Embryonic facial prominence (tissue), 1 donor: ENCODE measurements around the gene SGSH.
"Not testable (repeated sequence)": the region's sequence is repeated elsewhere in the genome, so short reads cannot be mapped to it uniquely, and the experiment has no call there.

Experiments used
- DNase-seq: peaks from one replicate; pipeline ENCODE4 v3.0.0-alpha.2; 2016; ENCODE audit errors: extremely low spot score

The SGSH gene

DNA sequence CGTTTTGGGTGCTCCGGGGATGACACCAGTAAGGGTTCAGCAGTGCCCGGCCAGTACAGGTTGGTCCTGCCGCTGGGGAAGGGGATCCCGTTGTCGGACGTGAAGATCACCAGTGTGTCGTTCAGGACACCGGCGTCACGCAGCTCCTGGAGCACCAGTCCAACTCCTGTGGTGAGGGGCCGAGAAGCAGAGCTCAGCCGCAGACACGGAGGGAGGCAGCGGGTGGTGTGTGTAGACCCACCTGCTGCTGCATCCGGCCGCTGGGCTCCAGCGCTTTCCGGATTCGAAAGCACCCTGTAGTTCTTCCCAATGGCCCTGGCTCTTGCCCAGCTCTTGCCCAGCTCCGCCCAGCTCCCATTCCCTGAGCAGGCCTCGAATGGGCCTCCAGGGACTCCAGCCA lies 8.0 kb downstream of the SGSH start:
- no peak for DNase-seq

- DNase-seq = no peak
Observed at GRCh38 chr17:80210348-80211108, 9.6 kb downstream of the SGSH start.

DNA sequence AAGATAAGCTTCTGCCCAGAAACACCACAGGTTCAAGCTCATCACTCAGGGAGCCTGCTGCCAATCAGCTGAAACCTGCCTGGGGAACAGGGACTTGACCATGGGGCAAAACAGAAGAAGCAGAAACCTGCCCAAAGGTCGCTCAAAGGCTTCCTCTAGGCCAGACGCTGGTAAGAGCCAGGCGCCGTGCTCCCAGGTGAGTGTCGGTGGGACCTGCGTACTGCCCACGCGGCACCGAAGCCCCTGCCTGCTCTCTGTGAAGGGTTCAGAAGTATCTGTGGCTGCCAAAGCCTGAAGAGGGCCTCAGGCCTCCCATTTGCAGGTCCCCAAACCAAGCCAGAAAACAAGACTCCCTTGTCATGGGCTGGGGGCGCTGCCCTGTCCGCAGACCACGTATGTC lies 10.4 kb downstream of the SGSH start:
- no peak for DNase-seq

- no peak for DNase-seq
Observed at GRCh38 chr17:80208050-80208449, 12.1 kb downstream of the SGSH start.

DNA sequence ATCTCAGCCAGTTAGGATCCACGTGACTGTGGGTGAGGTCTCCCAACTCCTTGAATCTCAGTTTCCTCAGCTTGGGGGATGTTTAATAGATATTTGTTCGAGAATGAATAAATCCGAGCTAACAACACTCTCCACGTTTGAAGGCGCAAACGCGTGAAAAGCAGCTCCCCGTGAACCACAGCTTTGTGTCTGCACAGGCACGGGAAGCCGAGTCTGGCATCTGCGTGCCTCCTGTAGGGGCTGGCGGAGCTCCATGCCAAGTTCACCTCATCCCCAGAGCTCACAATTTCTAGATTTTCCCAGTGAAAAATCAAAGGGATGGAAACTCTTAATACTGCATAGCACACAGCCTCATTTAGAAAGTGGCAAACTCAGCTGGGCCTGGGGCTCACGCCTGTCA lies 14.3 kb downstream of the SGSH start:
- DNase-seq = no peak

DNA sequence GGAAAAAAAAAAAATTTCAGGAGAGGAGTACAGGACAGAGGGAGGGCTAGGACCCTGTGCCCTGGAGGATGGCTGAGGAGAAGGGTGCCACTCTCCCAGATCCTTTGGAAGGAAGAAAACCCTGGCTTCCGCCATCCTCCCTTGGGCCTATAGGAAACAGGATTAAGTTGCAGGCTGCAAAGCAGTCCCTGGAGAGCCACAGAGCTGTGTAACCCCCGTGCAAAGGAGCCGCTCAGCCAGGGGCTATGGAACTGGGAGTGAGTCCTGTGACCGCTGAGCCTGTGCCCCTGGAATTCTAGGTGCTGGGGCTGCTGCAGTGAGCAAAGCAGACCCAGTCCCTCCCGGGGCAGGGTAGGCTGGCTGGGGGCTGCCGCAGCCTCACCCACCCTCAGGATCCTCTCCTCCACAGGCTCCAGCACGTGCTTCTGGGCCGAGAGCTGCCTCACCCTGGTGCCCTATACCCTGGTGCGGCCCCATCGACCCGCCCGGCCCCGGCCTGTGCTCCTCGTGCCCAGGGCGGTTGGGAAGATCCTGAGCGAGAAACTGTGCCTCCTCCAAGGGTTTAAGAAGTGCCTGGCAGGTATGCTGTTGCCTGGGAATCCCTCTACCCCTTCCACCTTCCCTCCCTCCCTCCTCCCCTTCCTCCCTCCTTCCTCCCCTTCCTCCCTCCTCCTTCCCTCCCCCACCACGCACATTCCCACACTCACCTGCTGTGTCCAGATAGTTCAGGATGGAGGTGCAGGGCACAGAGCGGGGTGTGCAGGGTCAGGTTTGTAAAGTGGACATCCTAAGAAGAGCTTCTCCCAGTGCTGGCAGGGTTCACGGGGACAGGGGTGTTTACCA lies 15.3 kb downstream of the SGSH start:
- no peak for DNase-seq

DNA sequence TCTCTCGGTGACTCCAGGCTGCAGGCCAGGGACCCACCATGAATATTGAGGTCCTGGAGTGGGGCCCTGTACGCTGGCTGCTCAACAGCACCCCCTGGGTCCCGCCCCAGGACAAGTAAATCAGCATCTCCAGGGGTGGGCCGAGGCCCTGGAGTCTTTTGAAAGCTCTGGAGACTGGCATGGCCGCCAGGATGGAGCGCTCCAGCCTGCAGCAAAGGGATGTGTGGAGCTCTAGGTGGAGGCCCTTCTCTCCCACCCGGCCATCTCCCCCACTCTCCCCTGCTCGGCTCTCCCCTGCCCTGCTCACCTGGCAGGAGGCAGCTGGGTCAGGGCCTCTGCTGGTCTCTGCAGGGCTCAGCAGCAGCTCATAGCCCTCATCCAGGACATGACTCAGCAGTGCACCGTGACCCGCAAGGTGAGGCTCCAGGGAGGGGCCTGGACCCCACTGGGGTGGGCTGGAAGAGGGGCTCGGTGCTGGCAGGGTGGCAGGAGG lies 16.6 kb downstream of the SGSH start:
- no peak for DNase-seq

GRCh38 chr17:80202197-80202596 lies 17.9 kb downstream of the SGSH start:
- DNase-seq = no peak

DNA sequence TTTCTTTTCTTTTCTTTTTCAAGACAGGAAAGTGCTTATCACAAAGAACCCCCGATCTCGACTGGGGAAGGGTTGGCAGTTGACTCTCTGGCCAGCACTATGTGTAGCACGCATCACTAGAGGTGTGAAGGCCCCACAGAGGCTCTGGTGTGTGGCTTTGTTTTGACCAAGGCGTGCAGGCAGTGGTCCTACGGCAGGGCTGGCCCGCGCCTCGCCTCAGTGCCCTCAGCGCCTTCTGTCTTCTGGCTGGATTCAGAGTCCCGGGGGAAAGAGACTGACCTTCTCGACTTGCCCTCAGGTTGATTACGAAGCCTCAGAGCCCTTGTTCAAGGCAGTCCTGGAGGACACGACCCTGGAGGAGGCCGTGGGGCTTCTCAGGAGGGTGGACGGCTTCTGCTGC lies 18.7 kb downstream of the SGSH start:
- no peak for DNase-seq

DNA sequence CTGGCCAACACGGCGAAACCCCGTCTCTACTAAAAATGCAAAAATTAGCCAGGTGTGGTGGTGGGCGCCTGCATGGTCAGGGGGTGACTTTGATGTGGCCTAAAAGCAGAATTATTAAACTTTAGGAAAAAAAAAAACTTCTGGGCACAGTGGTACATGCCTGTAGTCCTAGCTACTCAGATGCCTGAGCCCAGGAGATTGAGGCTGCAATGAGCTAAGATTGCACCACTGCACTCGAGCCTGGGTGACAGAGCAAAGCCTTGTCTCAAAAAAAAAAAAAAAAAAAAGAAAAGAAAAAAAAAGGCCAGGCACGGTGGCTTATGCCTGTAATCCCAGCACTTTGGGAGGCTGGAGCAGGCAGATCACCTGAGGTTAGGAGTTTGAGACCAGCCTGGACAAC lies 20.8 kb downstream of the SGSH start:
- not testable (repeated sequence) for DNase-seq

- no peak for DNase-seq
Observed at GRCh38 chr17:80198144-80198661, 21.9 kb downstream of the SGSH start.

GRCh38 chr17:80196652-80197051 lies 23.5 kb downstream of the SGSH start:
- DNase-seq = no peak

- no peak for DNase-seq
Observed at GRCh38 chr17:80195671-80196529, 24.2 kb downstream of the SGSH start.

GRCh38 chr17:80195141-80195540 lies 25.0 kb downstream of the SGSH start:
- no peak for DNase-seq

DNA sequence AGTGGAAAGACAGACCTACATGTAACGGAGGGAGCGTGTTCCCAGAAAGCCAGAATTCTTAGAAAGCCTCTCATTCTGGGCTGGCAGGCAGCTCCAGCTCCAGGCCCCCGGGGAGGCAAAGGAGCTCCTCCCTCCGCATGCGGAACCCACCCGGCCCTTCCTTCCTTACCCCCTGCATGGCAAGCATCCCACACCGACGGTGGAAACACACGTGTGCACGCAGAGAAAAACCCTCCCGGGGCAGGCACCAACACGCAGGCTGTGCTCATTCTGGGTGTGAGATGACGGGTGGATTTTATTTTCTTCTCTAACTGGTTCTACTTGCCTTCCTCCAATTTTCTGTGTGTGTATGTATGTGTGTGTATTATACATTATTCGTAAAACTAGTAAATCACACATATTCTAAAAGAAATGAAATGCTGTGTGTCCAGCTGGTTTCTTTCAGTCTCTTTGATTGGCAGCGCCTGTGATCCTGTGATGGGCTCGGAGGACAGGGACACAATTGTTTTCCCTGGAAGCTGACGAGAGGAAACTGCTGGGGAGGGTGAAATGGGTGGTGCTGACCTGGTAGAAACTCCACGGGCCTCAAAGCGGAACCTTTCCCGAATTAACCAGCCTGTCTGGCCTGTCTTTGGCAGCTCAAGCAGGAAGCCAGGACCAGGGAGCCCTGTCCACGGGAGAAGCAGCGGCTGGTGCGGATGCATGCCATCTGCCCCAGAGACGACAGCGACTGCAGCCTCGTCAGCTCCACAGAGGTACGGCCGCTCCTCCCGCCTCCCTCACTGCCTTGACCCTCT lies 28.1 kb downstream of the SGSH start:
- DNase-seq = no peak

GRCh38 chr17:80191192-80191591 lies 28.9 kb downstream of the SGSH start:
- DNase-seq = no peak

DNA sequence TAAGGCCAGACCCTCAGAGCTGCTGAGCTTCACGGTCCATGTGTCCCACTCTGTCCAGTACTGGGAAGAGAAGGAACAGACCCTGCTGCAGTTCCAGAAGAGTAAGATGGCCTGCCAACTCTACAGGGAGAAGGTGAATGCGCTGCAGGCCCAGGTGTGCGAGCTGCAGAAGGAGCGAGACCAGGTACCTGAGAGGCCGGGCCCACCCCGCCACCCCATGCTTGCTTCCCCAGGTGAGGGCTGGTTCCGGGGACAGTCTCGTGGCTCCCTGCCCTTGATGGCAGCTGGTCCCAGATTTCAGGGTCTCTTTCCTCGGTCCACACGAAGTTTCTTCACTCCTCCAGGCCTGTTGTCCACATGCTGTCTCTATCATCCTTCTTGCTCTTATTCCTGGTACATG lies 29.4 kb downstream of the SGSH start:
- DNase-seq = no peak

- DNase-seq = no peak
Observed at GRCh38 chr17:80189611-80190010, 30.5 kb downstream of the SGSH start.

GRCh38 chr17:80187515-80187941 lies 32.6 kb downstream of the SGSH start:
- no peak for DNase-seq

DNA sequence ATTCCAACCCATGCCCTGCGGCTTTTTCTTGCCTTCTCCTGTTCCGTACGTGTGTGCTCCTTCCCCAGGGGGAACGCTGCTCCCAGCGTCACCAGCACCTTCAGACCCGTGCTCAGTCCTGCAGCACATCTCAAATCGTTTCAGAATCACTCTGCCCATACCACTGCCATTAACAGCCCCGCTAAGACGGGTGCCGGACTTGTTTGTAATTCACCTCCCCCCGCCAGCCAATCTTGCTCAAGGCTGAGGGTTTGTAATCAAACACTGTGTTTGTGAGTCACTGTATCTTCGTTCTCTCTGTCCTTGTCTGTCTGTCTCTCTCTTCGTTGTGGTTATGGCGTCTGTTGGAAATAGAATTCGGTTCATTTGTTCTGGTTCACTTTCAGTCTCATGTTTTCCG lies 33.0 kb downstream of the SGSH start:
- DNase-seq = no peak

DNA sequence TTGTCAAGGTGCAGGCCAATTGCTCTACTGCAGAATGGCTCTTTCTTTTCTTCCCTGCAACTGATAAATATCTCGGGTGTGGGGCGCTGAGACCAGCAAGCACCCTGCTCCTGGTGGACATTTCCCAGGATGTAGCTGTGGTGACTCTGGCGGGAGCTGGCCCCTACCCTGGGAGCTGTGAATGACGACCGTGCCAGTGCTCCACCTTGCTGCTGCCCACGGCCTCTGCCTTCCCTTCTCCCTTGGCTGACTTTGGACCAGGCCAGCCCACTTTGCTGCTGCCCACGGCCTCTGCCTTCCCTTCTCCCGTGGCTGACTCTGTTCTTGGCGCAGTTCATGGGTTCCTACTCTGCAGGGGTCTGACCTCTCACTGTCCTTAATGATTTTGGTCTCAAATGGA lies 34.2 kb downstream of the SGSH start:
- no peak for DNase-seq
